Measurements from ENCODE around the gene MALSU1.

The MALSU1 gene

GRCh38 chr7:23335621-23336020 is 36.5 kb downstream of the MALSU1 start:
- DNase-seq (ENCODE audit: low read depth): no peak

GRCh38 chr7:23336086-23336485 is 36.9 kb downstream of the MALSU1 start:
- DNase-seq (ENCODE audit: low read depth): no peak

DNA sequence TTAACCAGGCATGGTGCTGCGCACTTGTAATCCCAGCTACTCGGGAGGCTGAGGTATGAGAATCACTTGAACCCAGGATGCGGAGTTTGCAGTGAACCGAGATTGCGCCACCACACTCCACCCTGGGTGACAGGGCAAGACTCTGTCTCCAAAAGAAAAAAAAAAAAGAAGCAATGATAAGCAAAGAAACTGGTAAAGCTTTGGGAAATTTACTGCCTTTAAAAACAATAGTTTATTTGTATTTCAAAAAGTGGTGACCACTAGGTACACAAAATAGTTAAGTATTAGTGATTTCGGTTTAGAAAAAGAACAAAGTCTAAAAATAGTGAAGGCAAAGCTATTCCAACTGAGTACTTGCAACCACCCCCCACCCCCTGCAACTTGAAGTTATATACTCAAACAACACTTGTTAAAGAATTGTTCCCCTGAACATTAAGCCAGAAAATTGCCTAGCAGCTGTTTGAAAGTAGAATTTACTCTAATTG is 37.7 kb downstream of the MALSU1 start:
- DNase-seq (ENCODE audit: low read depth): no peak

DNA sequence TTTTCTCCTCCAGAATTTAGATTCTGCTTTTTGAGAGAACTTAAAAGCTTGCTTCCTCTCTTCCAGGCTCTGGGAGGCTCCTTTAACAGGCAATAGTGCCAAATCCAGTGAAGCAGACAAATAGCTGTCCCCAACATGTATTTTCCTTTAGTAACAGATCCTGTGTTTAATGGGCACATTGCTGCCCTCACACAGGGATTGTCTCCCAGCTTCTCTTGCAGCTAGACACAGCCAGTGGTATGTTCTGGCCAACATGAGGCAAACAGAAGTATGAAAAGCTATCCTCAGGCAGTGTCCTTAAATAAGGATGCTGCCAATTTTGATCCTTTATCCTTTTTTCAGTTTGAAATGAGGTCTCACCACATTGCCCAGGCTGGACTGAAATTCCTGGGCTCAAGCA is 38.2 kb downstream of the MALSU1 start:
- DNase-seq (ENCODE audit: low read depth): no peak

- no peak for DNase-seq (ENCODE audit: low read depth)
These were observed 39.3 kb downstream of the MALSU1 start for GRCh38 chr7:23338439-23338838.

GRCh38 chr7:23338863-23339262 is 39.7 kb downstream of the MALSU1 start:
- DNase-seq (ENCODE audit: low read depth): no peak

DNA sequence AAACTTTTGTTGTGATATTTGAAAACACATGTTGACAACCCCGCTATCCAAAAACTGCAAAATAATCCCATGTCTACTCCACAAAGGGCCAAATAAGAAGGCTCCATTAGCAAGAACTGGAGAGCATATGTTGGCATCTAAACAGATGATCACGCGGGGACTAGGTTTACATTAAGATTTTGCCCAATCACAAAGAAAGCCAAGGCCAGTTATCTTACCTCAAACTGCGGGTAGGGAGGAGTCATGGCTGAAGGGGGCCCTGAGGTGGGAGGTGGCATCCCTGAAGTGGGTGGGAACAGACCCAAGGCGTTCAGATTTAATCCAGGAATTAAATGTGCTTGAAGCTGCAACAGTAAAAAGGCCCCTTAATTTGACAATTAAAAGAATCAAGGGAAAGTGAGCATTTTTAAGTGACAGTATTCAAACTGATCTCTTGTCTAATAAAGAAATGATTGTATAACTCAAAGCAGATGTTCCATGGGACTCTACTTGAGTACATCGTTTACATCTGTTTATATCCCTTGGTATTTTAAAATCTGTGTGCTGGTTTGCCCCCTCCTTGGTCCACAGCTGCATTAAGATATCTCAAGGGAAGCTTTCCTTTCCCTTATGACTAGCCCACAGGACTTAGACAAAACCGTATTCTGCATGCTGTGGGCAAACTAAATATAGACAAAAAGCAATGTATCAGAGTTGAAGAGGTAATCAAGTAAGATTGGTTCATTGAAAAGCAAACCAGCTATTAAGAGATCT is 42.9 kb downstream of the MALSU1 start:
- no peak for DNase-seq (ENCODE audit: low read depth)

DNA sequence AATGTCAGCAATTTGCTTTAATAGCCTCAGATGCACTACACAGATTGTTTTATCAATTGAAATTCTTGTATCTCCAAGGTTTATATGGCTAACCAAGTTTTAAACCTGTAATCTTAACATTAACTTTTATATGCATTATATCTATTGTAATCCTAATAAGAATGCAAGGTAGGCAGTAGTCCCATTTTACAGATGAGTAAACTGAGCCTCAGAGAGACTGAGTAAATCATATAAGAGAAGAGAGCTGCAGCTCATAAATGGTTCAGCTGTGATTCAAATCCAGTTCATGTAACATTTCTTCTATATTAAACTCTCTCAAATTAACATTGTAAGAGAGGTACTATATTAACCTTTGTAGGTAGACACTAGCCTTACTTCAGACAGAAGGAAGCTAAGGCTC is 44.0 kb downstream of the MALSU1 start:
- no peak for DNase-seq (ENCODE audit: low read depth)

- DNase-seq (ENCODE audit: low read depth): no peak
These were observed 44.8 kb downstream of the MALSU1 start for GRCh38 chr7:23343806-23344475.

DNA sequence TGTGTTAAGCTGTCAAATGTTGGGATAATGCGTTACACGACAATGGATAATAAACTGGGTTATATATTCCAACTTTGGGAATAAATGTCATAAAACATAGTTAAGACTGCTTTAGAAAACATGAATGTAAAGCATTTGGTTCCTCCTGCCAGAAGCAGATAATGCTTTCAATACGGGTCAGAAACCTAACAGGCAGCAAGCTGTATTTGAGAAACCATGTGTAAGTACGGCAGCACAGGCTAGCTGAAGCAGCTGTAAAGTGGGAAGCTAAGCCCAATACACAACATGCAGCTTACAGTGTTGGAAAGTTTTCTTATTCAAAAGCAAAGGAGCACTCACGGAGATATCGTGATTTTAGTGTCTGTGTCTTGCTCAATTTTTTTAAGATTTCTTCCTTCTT is 46.5 kb downstream of the MALSU1 start:
- DNase-seq (ENCODE audit: low read depth): no peak

- no peak for DNase-seq (ENCODE audit: low read depth)
These were observed 47.2 kb downstream of the MALSU1 start for GRCh38 chr7:23346316-23346715.

DNA sequence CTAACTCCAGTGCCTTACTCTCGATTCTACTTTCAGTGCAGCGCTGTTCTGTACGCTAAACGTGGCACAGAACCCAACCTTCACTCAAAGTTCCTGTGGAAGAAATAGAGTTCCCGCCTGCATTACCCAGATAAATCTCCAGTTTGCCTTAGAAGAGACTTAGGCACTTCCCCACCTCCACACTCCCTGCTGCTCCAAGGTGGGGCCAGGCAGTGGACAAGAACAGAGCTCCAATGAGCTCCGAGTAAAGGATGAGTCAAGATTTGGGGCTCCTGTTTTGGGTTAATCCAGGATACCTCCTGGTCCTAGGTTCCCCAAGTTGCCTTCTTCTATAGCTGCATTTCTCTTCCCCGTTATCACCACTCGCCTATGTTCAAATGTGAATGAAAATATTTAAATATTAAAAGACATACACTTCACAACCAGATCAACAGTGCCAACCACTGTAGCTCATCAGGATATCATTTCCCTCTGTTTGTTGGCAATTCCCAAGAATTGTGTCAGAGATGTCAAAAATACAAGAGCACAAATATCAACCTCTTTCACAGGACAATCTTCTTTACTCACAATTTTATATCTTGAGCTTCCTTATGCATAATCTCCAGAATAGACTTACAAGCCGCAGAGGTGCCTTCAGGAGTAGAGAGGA is 48.0 kb downstream of the MALSU1 start:
- no peak for DNase-seq (ENCODE audit: low read depth)

- no peak for DNase-seq (ENCODE audit: low read depth)
These were observed 48.6 kb downstream of the MALSU1 start for GRCh38 chr7:23347682-23348180.

DNA sequence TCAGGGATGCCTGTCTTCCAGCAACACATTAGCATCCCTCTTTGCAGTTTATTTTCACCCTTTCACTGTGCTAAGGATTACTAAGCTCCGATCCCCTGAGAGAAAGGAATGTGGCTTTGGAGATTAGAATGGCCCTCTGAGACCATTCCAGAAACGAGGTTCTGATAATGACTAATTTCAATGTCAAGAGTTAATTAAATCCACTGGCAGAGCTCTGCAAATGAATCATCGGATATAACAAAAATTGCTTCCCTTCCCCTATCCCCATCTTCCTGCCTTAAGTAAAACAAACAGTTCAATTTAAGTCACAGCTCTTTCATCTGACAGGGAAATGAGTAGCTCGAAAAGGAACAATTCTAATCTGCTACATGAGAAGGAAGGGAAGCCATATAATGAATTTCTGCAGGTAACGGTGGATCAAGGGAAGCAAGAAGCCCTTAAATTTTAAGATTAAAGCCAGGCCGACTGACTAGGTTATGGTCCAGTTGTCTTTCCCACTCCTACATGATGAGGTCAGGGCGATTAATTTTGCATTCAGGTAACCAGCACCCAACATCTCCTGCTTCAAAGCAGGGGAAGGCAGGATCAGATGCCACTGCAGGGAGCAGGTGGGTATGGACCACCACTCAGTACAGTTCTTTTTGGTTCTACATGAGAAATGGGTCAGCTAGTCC is 50.5 kb downstream of the MALSU1 start:
- DNase-seq (ENCODE audit: low read depth): no peak

GRCh38 chr7:23350466-23350865 is 51.3 kb downstream of the MALSU1 start:
- DNase-seq (ENCODE audit: low read depth): no peak

DNA sequence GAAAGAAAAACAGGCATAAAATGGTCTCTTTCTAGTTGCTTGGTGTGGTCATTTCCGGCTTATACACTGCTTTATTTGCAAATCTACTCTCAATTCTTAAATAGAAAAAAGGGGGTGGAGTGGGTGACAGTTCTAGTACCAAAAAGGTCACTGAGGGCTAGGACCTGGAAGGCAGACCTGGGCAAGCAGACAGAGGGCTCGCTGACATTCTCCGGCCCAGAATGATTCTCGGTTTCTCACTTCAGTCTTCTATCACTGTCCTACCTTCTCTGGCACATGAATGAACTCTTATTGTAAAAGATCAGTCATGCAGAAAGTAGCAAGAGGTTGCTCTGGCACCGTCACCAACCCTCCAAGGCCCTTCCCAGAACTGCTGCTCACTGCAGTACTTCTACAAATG is 54.0 kb downstream of the MALSU1 start:
- DNase-seq (ENCODE audit: low read depth): no peak

GRCh38 chr7:23356168-23356567 is 57.0 kb downstream of the MALSU1 start:
- no peak for DNase-seq (ENCODE audit: low read depth)

DNA sequence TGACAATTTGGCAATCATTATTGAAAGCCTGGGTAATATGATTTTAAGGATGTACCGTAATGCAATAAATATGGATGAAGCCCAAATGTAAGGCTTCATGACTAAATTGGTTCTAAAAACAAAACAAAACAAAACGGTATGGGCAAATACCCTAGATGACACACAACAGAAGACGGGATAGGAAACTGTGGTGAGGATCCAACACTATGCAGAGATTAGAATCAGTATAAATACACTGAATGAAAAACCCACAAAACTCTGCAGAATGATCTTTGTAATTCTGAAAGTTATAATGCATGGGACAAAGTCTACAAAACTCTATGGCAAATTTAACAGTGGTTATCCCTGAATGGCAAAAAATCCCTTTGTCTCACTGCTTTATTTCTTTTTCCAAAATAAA is 57.6 kb downstream of the MALSU1 start:
- DNase-seq (ENCODE audit: low read depth): no peak

DNA sequence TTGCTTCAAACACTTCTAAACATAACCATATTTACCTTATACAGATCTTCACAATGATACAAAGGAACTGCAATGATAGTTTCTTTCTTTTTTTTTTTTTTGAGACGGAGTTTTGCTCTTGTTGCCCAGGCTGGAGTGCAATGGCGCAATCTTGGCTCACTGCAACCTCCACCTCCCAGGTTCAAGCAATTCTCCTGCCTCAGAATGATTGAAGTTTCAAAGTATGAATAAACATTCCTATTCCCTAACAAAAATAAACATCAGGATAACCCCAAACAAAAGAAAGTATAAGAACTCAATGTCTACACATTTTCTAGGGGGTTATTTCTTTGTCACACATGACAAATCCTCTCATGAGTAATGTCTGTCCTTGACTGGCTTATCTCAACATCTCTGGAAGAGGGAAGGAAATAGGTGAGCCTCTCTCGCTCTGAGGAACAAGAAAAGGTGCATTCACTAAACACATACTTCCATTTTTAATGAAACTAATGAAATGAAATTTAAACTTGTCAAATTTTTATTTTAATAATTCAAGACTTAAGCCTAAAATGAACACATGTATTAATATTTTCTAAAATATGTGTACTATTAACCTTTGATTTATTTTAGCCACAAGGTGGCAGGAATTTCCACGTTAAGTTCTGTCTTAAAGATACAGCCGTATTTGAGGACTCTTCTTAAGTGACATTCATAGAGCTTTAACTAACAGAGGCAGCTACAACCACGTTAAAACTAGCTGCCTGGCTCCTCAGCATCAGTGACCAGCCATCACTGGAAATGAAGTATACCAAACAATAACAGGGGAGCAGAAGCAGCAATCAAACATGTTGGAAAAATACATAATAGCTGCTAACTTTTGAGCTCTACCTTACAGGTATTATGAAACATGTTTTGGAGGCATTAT is 58.3 kb downstream of the MALSU1 start:
- no peak for DNase-seq (ENCODE audit: low read depth)

DNA sequence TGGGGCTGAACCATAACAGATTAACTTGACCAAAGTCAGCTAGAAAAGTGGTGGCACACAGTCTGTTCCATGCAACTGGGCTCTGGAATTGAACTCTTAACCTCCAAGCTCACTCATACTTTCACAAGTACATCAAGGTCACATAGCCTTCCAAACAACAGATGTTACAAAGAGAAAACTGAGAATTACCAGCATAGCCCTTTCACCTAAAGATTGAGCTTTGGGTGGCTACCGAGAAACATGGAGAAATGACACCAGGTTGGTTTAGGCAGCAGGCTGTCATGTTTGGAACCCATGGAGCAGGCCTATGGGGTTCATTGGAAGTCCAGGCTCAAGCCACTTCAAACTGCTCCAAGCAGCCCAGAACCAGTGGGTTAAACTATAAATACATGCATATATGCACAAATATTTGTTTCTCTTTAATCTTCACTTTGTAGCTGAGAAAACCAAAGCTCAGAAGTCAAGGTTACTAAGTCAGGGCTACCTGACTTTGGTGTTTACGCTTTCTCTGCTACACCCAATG is 59.1 kb downstream of the MALSU1 start:
- no peak for DNase-seq (ENCODE audit: low read depth)
